ENCODE measurements around the gene NCKAP1.
"Not testable (repeated sequence)": the region's sequence is repeated elsewhere in the genome, so short reads cannot be mapped to it uniquely, and the experiment has no call there.

The NCKAP1 gene

GRCh38 chr2:183022711-183023110, 15.5 kb downstream of the NCKAP1 start:
- WGBS, 2 experiments (ENCODE audit: insufficient coverage in 2 of 2), result no CpG with 5 or more reads among the region's 3 CpGs
- no peaks in the 10 kb centered on the region for H3K9me3 ChIP-seq (ENCODE audit: control insufficient read depth, low read length)
- peaks cover 47% of the 10 kb centered on the region for H3K36me3 ChIP-seq (ENCODE audit: control insufficient read depth, insufficient read depth, low read length)

GRCh38 chr2:183021613-183022012, 16.6 kb downstream of the NCKAP1 start:
- Histone ChIP-seq H3K27ac (ENCODE audit: low read depth, low read length, severe bottlenecking) (no peak overlapping the region), H3K4me3 (ENCODE audit: extremely low read depth, insufficient read depth, low read length, poor library complexity, severe bottlenecking) (no peak overlapping the region), H3K9me3 (ENCODE audit: control insufficient read depth, low read length) (no peaks in the 10 kb centered on the region), H3K36me3 (ENCODE audit: control insufficient read depth, insufficient read depth, low read length) (peaks cover 58% of the 10 kb centered on the region), H3K4me1 (ENCODE audit: control insufficient read depth, insufficient read depth, low read length, poor library complexity, severe bottlenecking) (peaks cover 3% of the 10 kb centered on the region)
- no CpG with 5 or more reads among the region's 2 CpGs for WGBS, 2 experiments (ENCODE audit: insufficient coverage in 2 of 2)

More at GRCh38 chr2:183022711-183023110, 15.5 kb downstream of the NCKAP1 start:
- Histone ChIP-seq H3K27ac (ENCODE audit: low read depth, low read length, severe bottlenecking) (no peak overlapping the region), H3K4me1 (ENCODE audit: control insufficient read depth, insufficient read depth, low read length, poor library complexity, severe bottlenecking) (peaks cover 3% of the 10 kb centered on the region), H3K4me3 (ENCODE audit: extremely low read depth, insufficient read depth, low read length, poor library complexity, severe bottlenecking) (no peak overlapping the region)

GRCh38 chr2:183019718-183020442, 18.4 kb downstream of the NCKAP1 start:
- 83 to 100% methylated on average over 1 of the region's 1 CpG for WGBS, 2 experiments (ENCODE audit: insufficient coverage in 2 of 2)
- Histone ChIP-seq H3K27ac (ENCODE audit: low read depth, low read length, severe bottlenecking) (no peak overlapping the region), H3K4me1 (ENCODE audit: control insufficient read depth, insufficient read depth, low read length, poor library complexity, severe bottlenecking) (peaks cover 3% of the 10 kb centered on the region), H3K9me3 (ENCODE audit: control insufficient read depth, low read length) (no peaks in the 10 kb centered on the region), H3K36me3 (ENCODE audit: control insufficient read depth, insufficient read depth, low read length) (peaks cover 64% of the 10 kb centered on the region), H3K4me3 (ENCODE audit: extremely low read depth, insufficient read depth, low read length, poor library complexity, severe bottlenecking) (no peak overlapping the region)

GRCh38 chr2:183017845-183018244, 20.4 kb downstream of the NCKAP1 start:
- H3K4me1 ChIP-seq (ENCODE audit: control insufficient read depth, insufficient read depth, low read length, poor library complexity, severe bottlenecking), result not testable (repeated sequence)
- WGBS, 2 experiments (ENCODE audit: insufficient coverage in 2 of 2), result 96 to 99% methylated on average over 10 to 11 of the region's 11 CpGs

GRCh38 chr2:183014005-183014404, 24.3 kb downstream of the NCKAP1 start:
- Histone ChIP-seq H3K4me3 (ENCODE audit: extremely low read depth, insufficient read depth, low read length, poor library complexity, severe bottlenecking) (no peak overlapping the region), H3K9me3 (ENCODE audit: control insufficient read depth, low read length) (no peaks in the 10 kb centered on the region), H3K36me3 (ENCODE audit: control insufficient read depth, insufficient read depth, low read length) (peaks cover 32% of the 10 kb centered on the region), H3K4me1 (ENCODE audit: control insufficient read depth, insufficient read depth, low read length, poor library complexity, severe bottlenecking) (peaks cover 9% of the 10 kb centered on the region), H3K27ac (ENCODE audit: low read depth, low read length, severe bottlenecking) (no peak overlapping the region)
- WGBS, 2 experiments (ENCODE audit: insufficient coverage in 2 of 2), result no CpG with 5 or more reads among the region's 2 CpGs

More at GRCh38 chr2:183017845-183018244, 20.4 kb downstream of the NCKAP1 start:
- peaks cover 58% of the 10 kb centered on the region for H3K36me3 ChIP-seq (ENCODE audit: control insufficient read depth, insufficient read depth, low read length)
- not testable (repeated sequence) for H3K9me3 ChIP-seq (ENCODE audit: control insufficient read depth, low read length); H3K4me3 ChIP-seq (ENCODE audit: extremely low read depth, insufficient read depth, low read length, poor library complexity, severe bottlenecking); H3K27ac ChIP-seq (ENCODE audit: low read depth, low read length, severe bottlenecking)

GRCh38 chr2:183011743-183012142, 26.5 kb downstream of the NCKAP1 start:
- peaks cover 9% of the 10 kb centered on the region for H3K4me1 ChIP-seq (ENCODE audit: control insufficient read depth, insufficient read depth, low read length, poor library complexity, severe bottlenecking)
- no peaks in the 10 kb centered on the region for H3K9me3 ChIP-seq (ENCODE audit: control insufficient read depth, low read length)
- WGBS, 2 experiments (ENCODE audit: insufficient coverage in 2 of 2), result no CpG with 5 or more reads among the region's 2 CpGs
- no peak overlapping the region for H3K4me3 ChIP-seq (ENCODE audit: extremely low read depth, insufficient read depth, low read length, poor library complexity, severe bottlenecking)
- H3K36me3 ChIP-seq (ENCODE audit: control insufficient read depth, insufficient read depth, low read length), result peaks cover 14% of the 10 kb centered on the region
- no peak overlapping the region for H3K27ac ChIP-seq (ENCODE audit: low read depth, low read length, severe bottlenecking)

- peaks cover 9% of the 10 kb centered on the region for H3K4me1 ChIP-seq (ENCODE audit: control insufficient read depth, insufficient read depth, low read length, poor library complexity, severe bottlenecking)
- H3K9me3 ChIP-seq (ENCODE audit: control insufficient read depth, low read length), result no peaks in the 10 kb centered on the region
- H3K36me3 ChIP-seq (ENCODE audit: control insufficient read depth, insufficient read depth, low read length), result peaks cover 7% of the 10 kb centered on the region
- H3K27ac ChIP-seq (ENCODE audit: low read depth, low read length, severe bottlenecking), result no peak overlapping the region
- no peak overlapping the region for H3K4me3 ChIP-seq (ENCODE audit: extremely low read depth, insufficient read depth, low read length, poor library complexity, severe bottlenecking)
- 43 to 60% methylated on average over 3 to 4 of the region's 5 CpGs for WGBS, 2 experiments (ENCODE audit: insufficient coverage in 2 of 2)
These were observed 28.1 kb downstream of the NCKAP1 start for GRCh38 chr2:183010112-183010511.

GRCh38 chr2:183009249-183009899, 28.9 kb downstream of the NCKAP1 start:
- peaks cover 7% of the 10 kb centered on the region for H3K36me3 ChIP-seq (ENCODE audit: control insufficient read depth, insufficient read depth, low read length)
- 100% methylated on average over 1 of the region's 3 CpGs; no CpG with 5 or more reads in 1 of the 2 experiments for WGBS, 2 experiments (ENCODE audit: insufficient coverage in 2 of 2)
- H3K4me3 ChIP-seq (ENCODE audit: extremely low read depth, insufficient read depth, low read length, poor library complexity, severe bottlenecking), result no peak overlapping the region
- H3K4me1 ChIP-seq (ENCODE audit: control insufficient read depth, insufficient read depth, low read length, poor library complexity, severe bottlenecking), result peaks cover 9% of the 10 kb centered on the region
- no peak overlapping the region for H3K27ac ChIP-seq (ENCODE audit: low read depth, low read length, severe bottlenecking)
- H3K9me3 ChIP-seq (ENCODE audit: control insufficient read depth, low read length), result no peaks in the 10 kb centered on the region

- H3K27ac ChIP-seq (ENCODE audit: low read depth, low read length, severe bottlenecking), result no peak overlapping the region
These were observed 36.3 kb downstream of the NCKAP1 start for GRCh38 chr2:183001948-183002347.

GRCh38 chr2:183000846-183001245, 37.4 kb downstream of the NCKAP1 start:
- WGBS, 2 experiments (ENCODE audit: insufficient coverage in 2 of 2), result 82 to 90% methylated on average over 2 to 9 of the region's 10 CpGs
- no peak overlapping the region for H3K27ac ChIP-seq (ENCODE audit: low read depth, low read length, severe bottlenecking)
- no peak overlapping the region for H3K4me3 ChIP-seq (ENCODE audit: extremely low read depth, insufficient read depth, low read length, poor library complexity, severe bottlenecking)
- peaks cover 50% of the 10 kb centered on the region for H3K36me3 ChIP-seq (ENCODE audit: control insufficient read depth, insufficient read depth, low read length)
- H3K9me3 ChIP-seq (ENCODE audit: control insufficient read depth, low read length), result no peaks in the 10 kb centered on the region
- no peaks in the 10 kb centered on the region for H3K4me1 ChIP-seq (ENCODE audit: control insufficient read depth, insufficient read depth, low read length, poor library complexity, severe bottlenecking)

More at GRCh38 chr2:183001948-183002347, 36.3 kb downstream of the NCKAP1 start:
- H3K9me3 ChIP-seq (ENCODE audit: control insufficient read depth, low read length), result no peaks in the 10 kb centered on the region
- H3K36me3 ChIP-seq (ENCODE audit: control insufficient read depth, insufficient read depth, low read length), result peaks cover 41% of the 10 kb centered on the region
- H3K4me1 ChIP-seq (ENCODE audit: control insufficient read depth, insufficient read depth, low read length, poor library complexity, severe bottlenecking), result no peaks in the 10 kb centered on the region
- WGBS, 2 experiments (ENCODE audit: insufficient coverage in 2 of 2), result 80 to 100% methylated on average over 1 of the region's 2 CpGs
- no peak overlapping the region for H3K4me3 ChIP-seq (ENCODE audit: extremely low read depth, insufficient read depth, low read length, poor library complexity, severe bottlenecking)

All from mesodermal cell (in vitro differentiated cells).